ENCODE measurements around the gene MYG1. TPM values are rescaled to one million over a fixed set of nuclear protein-coding genes. Genes with fewer than 3 reads are reported as not detected.

The MYG1 gene
- total RNA-seq, 1 experiment from 2014 or later, result 89.9 TPM

DNA sequence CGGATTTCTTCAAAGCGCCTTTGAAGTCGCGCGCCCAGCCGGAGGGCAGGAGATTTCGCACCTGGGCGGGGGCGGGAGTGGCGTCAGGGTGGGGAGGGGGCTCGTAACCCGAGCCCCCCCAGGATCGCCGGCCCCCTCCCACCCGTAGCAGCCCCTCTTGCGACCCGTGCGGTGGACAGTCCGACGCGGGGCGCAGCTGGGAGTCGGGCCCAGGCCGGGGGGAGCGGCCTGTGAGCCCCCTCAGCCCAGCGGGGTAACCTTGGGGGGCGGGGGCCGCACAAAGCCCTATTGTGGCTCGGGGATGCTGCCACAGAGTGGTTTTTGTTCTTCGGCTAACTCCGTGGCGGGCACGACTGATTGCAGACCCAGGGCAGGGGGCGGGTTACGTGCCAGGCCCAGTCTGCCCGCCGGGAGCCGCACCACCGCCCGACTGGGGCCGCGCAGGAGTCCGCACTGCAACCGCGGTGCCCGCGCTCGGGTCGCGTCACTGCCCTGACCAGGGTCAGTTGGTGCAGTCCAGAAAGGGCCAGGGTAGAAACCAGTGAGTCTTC lies 26.1 kb downstream of the MYG1 start:
- peak overlapping the region; percentile 91 for H2AFZ ChIP-seq (ENCODE audit: low read length)
- intact Hi-C loops (cut with micrococcal nuclease), result loop anchor here (2.0 kb wide), 1 partner anchor 183 kb away; no protein-coding TSS in a partner anchor
- no TSS peak for BruUV-seq (replicated peaks)

DNA sequence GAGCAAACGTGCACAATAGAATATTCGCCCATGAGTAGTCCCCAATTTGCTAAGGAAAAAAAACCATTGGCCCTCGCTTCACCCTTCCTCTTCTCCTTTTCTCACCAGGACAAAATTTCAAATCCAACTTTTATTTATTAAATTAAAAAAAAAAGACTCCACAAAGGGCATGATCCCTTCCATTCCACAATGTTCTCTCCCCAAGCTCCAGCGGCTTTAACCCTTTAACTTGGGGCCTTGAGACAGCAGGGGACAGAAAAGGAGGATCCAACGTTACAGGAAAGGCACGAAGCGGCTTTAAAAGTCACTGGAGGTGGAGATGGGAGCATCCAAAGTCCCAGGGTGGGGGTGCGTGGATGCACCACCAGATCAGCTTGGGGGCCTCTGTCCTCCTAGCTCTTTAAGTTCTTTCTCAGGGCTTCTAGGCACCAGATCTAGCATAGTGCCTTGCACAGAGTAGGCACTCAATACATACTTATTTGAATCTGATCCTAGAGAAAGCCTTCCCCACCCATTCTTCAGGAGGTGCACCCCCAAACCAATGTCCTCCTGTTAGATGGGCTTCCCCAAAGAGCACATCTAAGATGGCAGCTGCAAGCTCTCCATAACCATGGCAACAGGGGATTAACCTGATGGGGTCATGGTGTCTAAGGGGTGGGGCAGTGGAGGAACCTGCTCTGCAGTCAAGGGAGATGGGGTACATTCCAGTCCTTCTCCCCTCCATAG lies 27.1 kb downstream of the MYG1 start:
- Histone ChIP-seq H3K79me2 (ENCODE audit: low read length) (no peaks in the 10 kb centered on the region), H3K9me3 (ENCODE audit: low read length) (no peaks in the 10 kb centered on the region), H3F3A (ENCODE audit: low read length, unreplicated experiment) (no peaks in the 10 kb centered on the region), H3K4me3 (ENCODE audit: low read length) (no peak overlapping the region), H3K4me2 (ENCODE audit: low read length) (no peak overlapping the region), H3K27ac (ENCODE audit: low read length) (no peak overlapping the region), H3K27me3 (ENCODE audit: low read length) (no peaks in the 10 kb centered on the region), H2AFZ (ENCODE audit: low read length) (no peak overlapping the region), H4K20me1 (ENCODE audit: low read length) (no peaks in the 10 kb centered on the region), H3K4me1 (ENCODE audit: insufficient read depth, low read length) (peaks cover 11% of the 10 kb centered on the region), H3K36me3 (ENCODE audit: low read depth, low read length) (no peaks in the 10 kb centered on the region), H3K9me2 (replicated peaks; ENCODE audit: low read length) (no peaks in the 10 kb centered on the region), H3K9ac (ENCODE audit: low read length) (no peak overlapping the region)
- intact Hi-C loops (cut with micrococcal nuclease), result no loop called here
- no peak for DNase-seq
- ChIA-PET POLR2A (ENCODE audit: unreplicated experiment) (interaction anchor here (0.6 kb wide), 1 partner anchor 91 kb away, joined by 3 read pairs; no protein-coding TSS in a partner anchor), CTCF (interaction anchor here (0.5 to 1.2 kb wide), 2 partner anchors 18 to 277 kb away, joined by 3 to 9 read pairs; no protein-coding TSS in a partner anchor)
- no peak for TF ChIP-seq EZH2 (IDR thresholded peaks at IDR 0.05; ENCODE audit: low read length, unreplicated experiment)
- no peak for TF ChIP-seq EZH2phosphoT487 (IDR thresholded peaks at IDR 0.05; ENCODE audit: borderline replicate concordance, low read length)
- no peak for TF ChIP-seq CTCF (conservative IDR thresholded peaks at IDR 0.05; ENCODE audit: low read depth, low read length)
- BruUV-seq (replicated peaks), result no TSS peak
- no peak for ATAC-seq

More for the DNA sequence above, 26.1 kb downstream of the MYG1 start:
- Histone ChIP-seq H3K9me3 (ENCODE audit: low read length) (no peaks in the 10 kb centered on the region), H3K4me1 (ENCODE audit: insufficient read depth, low read length) (peaks cover 15% of the 10 kb centered on the region), H3K27ac (ENCODE audit: low read length) (no peak overlapping the region), H3K36me3 (ENCODE audit: low read depth, low read length) (no peaks in the 10 kb centered on the region), H3K4me3 (ENCODE audit: low read length) (peak overlapping the region; percentile 82), H3F3A (ENCODE audit: low read length, unreplicated experiment) (no peaks in the 10 kb centered on the region), H3K27me3 (ENCODE audit: low read length) (no peaks in the 10 kb centered on the region), H3K9ac (ENCODE audit: low read length) (peak overlapping the region; percentile 91), H3K79me2 (ENCODE audit: low read length) (0 out of 2 replicates have a peak, but pooled peaks cover under 1% of the 10 kb centered on the region), H3K4me2 (ENCODE audit: low read length) (peak overlapping the region; percentile 98), H4K20me1 (ENCODE audit: low read length) (no peaks in the 10 kb centered on the region), H3K9me2 (replicated peaks; ENCODE audit: low read length) (no peaks in the 10 kb centered on the region)
- no peak for ATAC-seq
- ChIA-PET CTCF (interaction anchor here (0.6 to 1.0 kb wide), 3 partner anchors 19 to 63 kb away, joined by 4 to 11 read pairs (median 4); no protein-coding TSS in a partner anchor), POLR2A (ENCODE audit: unreplicated experiment) (interaction anchor here (0.6 kb wide), 1 partner anchor 21 kb away, joined by 8 read pairs; no protein-coding TSS in a partner anchor)
- DNase-seq, result no peak
- no peak for TF ChIP-seq EZH2 (IDR thresholded peaks at IDR 0.05; ENCODE audit: low read length, unreplicated experiment)

GRCh38 chr12:53327435-53328042 lies 28.0 kb downstream of the MYG1 start:
- ATAC-seq (no peak), DNase-seq (peak; percentile 40)
- Histone ChIP-seq H3K4me3 (ENCODE audit: low read length) (no peak overlapping the region), H3K9me2 (replicated peaks; ENCODE audit: low read length) (no peaks in the 10 kb centered on the region), H3K4me1 (ENCODE audit: insufficient read depth, low read length) (peaks cover 7% of the 10 kb centered on the region), H3F3A (ENCODE audit: low read length, unreplicated experiment) (no peaks in the 10 kb centered on the region), H3K4me2 (ENCODE audit: low read length) (no peak overlapping the region), H3K79me2 (ENCODE audit: low read length) (no peaks in the 10 kb centered on the region), H3K9me3 (ENCODE audit: low read length) (no peaks in the 10 kb centered on the region), H4K20me1 (ENCODE audit: low read length) (no peaks in the 10 kb centered on the region), H3K27me3 (ENCODE audit: low read length) (no peaks in the 10 kb centered on the region), H3K9ac (ENCODE audit: low read length) (no peak overlapping the region), H3K36me3 (ENCODE audit: low read depth, low read length) (no peaks in the 10 kb centered on the region), H3K27ac (ENCODE audit: low read length) (no peak overlapping the region), H2AFZ (ENCODE audit: low read length) (no peak overlapping the region)
- TF ChIP-seq CTCF (conservative IDR thresholded peaks at IDR 0.05; ENCODE audit: low read depth, low read length), result peak; percentile 68
- TF ChIP-seq EZH2 (IDR thresholded peaks at IDR 0.05; ENCODE audit: low read length, unreplicated experiment), result no peak
- BruUV-seq (replicated peaks), result no TSS peak
- ChIA-PET POLR2A (ENCODE audit: unreplicated experiment) (no interaction called here), CTCF (interaction anchor here (0.5 to 1.6 kb wide), 4 partner anchors 17 to 276 kb away, joined by 3 to 17 read pairs (median 6); no protein-coding TSS in a partner anchor)
- intact Hi-C loops (cut with micrococcal nuclease), result no loop called here

Measured in PC-3 (cell line).